ENCODE data around the gene COA3.
"Not testable (repeated sequence)": the region's sequence is repeated elsewhere in the genome, so short reads cannot be mapped to it uniquely, and the experiment has no call there.

COA3 gene

DNA sequence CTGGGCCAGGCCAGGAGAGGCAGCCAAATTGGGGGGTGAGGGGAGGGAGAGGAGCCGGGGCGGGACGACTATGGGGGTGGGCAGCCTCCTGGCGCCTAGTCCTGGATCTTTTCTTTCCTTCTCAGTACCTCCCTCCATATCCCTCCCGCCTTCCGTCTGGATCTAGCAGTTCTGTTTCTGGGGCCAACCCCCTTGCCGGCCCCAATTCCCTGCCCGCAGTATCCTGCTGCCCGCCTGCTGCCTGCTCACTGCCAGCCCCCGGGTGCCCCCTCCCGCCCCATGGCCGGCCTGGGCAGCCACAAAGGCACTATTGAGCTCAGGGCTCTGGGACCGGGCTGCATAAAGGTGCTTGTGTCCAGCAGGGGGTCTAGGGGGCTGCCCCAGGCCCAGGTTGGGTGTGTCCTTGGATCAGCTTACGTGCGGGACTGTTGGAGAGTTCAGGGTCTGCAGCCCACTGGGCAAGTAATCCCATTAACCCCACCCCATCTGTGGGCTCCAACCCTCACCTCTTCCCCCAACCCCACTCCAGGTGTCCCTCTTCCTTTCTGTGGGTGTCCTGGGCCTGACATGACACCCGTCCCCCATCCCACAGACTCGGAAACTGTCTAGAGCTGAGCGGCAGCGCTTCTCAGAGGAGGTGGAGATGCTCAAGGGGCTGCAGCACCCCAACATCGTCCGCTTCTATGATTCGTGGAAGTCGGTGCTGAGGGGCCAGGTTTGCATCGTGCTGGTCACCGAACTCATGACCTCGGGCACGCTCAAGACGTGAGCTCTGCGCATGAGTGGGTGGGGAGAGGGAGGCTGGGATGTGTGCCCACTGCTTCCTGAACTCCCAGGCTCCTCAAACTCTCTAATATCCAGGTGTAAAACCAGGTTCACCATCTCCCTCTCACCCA, 16.1 kb downstream of the COA3 start:
- no peak for DNase-seq (ENCODE audit: low read depth in 2 of 2)

DNA sequence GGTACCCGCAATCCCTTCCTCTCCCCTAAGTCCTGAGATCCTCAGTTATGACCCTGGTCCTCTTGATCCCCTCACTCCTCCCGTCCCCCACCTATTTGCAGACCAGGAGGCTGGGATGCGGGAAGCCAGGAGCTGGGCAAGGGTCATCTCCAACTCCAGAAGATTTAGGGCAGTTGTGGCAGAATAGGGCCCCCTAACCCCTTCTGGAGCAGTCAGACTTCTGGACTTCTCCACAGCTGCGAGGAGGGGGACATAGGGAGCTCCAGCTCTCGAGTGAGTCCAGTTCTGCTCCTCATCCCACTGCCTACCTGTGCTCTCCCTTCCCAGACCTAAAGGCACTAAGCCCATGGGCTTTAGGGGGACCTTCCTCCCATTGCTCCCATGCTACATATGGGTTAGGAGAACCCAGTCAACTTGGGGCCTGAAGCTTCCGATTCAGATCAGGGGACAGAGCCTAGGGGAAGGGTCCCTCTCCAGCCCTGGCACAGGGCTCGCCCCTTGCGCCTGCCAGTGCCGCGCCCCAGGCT, 16.8 kb downstream of the COA3 start:
- DNase-seq (ENCODE audit: low read depth in 2 of 2): no peak

- no peak for DNase-seq (ENCODE audit: low read depth in 2 of 2)
Measured at GRCh38 chr17:42780851-42781638, 17.5 kb downstream of the COA3 start.

DNA sequence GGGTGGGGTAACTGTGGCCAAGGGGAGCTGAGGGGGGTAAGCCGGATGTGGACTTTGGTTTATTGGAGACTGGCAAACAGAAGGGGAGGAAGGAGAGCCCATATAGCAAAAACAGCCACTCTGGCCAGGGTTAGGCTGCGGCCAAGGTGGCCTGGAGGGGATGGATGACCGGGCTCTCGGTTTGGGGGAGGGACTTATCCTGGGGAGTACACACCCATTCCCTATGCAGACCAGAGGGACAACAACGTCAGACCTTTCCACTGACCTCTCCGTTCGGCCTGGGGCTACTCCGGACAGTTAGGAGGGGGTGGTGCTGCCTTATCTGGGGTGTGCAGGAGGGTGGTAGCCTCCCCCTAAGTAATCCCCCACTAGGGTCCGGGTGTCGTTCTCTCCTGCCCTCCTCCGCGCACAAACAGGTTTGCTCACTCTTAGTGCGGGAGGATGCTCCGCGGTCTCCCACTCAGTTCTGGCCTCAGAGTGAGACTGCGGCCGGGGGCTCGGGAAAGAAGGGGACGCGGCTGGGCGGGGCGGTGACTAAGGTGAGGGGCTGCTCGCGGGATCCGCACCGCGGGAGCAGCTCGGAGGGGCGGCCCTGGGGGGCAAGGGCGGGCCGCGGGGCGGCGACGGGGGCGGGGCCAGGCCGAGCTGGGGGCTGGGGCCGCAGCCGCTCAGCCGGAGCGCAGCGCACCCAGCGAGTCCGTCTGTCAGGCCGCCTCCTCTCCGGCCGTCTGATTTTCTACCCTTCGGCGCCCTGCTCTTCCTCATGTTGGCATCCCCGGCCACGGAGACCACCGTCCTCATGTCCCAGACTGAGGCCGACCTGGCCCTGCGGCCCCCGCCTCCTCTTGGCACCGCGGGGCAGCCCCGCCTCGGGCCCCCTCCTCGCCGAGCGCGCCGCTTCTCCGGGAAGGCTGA, 18.3 kb downstream of the COA3 start, which contains the start of gene WNK4:
WNK4 (plus strand) TSS at position 675 of the 915 bp plus-strand sequence; CDS start at position 764, 89 bp downstream.
- no peak for DNase-seq (ENCODE audit: low read depth in 2 of 2)

- DNase-seq (ENCODE audit: low read depth in 2 of 2): no peak
Measured at GRCh38 chr17:42779304-42779935, 19.1 kb downstream of the COA3 start.

GRCh38 chr17:42778570-42778969, 19.9 kb downstream of the COA3 start:
- no peak for DNase-seq (ENCODE audit: low read depth in 2 of 2)

DNA sequence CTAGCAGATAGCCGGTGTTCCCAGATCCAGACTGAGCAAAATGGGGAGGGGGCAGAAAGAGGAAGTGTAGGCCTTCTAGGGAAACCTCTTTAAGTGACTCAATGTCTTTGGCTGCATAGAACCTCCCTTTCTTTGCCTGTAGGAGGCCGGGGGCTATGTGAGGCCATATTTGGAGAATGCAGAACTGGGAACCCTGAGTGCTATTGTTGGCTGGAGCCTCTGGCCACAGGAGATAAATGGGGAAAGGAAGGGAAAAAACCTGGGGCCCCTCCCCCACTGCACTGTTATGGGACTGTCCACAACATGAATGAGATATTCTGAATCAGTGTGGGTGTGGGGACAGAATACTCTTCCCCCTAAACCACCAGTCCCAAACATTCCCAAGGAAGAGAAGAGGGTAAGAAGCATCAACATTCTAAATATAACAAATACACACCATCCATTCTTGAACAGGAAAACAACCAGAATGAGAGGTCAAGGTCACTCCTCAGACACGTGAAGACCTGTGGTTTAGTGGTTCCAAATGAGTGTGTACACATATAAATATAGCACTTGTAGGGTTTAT, 22.9 kb downstream of the COA3 start:
- no peak for DNase-seq (ENCODE audit: low read depth in 2 of 2)

DNA sequence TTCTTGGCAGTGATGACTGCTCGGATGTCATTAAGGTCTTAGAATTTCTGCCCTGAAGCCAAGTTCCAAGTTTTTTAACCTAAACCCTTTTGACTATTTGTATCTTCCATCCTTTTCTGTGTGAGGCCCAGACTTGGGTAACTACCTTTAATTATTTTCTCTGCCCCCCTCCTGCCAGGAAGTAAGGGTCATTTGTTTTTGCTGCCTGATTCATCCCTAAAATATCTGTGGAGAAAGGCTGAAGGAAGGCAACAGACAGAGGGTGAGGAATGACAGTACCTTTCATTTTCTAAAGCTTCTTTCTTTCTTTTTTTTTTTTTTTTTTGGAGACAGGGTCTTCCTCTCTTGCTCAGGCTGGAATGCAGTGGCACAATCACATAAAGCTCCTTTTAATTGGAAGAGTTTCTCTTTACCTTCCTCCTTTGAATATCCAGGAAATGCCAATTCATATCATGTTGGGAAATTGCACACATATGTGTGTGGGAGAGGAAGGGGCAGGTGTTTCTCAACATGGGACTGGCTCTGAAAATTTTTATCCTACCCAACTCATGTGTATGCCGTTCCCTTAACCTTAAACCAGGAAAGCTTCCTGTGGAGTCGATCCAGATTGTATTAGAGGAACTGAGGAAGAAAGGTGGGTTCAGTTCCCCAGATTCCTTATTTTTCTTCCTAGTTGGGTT, 24.3 kb downstream of the COA3 start:
- DNase-seq (ENCODE audit: low read depth in 2 of 2): no peak

GRCh38 chr17:42773290-42774035, 25.0 kb downstream of the COA3 start, which contains the start of gene VPS25:
Gene VPS25, plus strand, starts transcription at chr17:42773449. Its CDS starts 27 bp downstream, at chr17:42773476.
- DNase-seq (ENCODE audit: low read depth in 2 of 2): peak; percentile 50 to 59

GRCh38 chr17:42772945-42773289, 25.6 kb downstream of the COA3 start:
- DNase-seq (ENCODE audit: low read depth in 2 of 2): no peak

- DNase-seq (ENCODE audit: low read depth in 2 of 2): not testable (repeated sequence)
Measured at GRCh38 chr17:42769964-42770363, 28.5 kb downstream of the COA3 start.

GRCh38 chr17:42768006-42768405, 30.5 kb downstream of the COA3 start:
- DNase-seq (ENCODE audit: low read depth in 2 of 2): not testable (repeated sequence)

- DNase-seq (ENCODE audit: low read depth in 2 of 2): no peak
Measured at GRCh38 chr17:42767512-42767911, 31.0 kb downstream of the COA3 start.

- no peak for DNase-seq (ENCODE audit: low read depth in 2 of 2)
Measured at GRCh38 chr17:42766124-42766523, 32.4 kb downstream of the COA3 start.

DNA sequence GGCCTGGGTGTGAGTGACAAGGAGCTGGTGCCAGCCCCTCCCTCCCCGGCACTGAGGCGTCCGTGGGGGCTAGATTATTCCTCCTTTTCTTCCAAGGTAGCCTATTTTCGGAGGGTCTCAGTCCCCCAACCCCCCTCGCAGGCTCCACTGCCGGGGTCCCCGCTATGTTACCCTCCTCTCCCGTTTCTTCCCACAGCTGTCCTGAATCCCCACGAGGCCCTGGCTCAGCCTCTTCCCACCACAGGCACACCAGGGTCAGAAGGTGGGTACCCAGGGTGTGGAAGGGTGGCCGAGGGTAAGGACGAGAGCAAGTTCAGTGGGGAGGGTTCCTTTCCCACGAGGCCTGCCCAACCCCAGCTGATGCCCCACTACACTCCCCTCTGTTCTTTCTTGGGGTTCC, 36.9 kb downstream of the COA3 start:
- no peak for DNase-seq (ENCODE audit: low read depth in 2 of 2)

GRCh38 chr17:42760652-42761581, 37.6 kb downstream of the COA3 start, which contains the start of gene RAMP2:
Gene RAMP2, plus strand, starts transcription at chr17:42761227. Its CDS starts 35 bp downstream, at chr17:42761262.
- DNase-seq (ENCODE audit: low read depth in 2 of 2): no peak

GRCh38 chr17:42759982-42760651, 38.4 kb downstream of the COA3 start:
- no peak for DNase-seq (ENCODE audit: low read depth in 2 of 2)

Measured in stimulated activated CD8-positive, alpha-beta memory T cell treated with anti-CD3 and anti-CD28 coated beads, Interleukin-2, amount 100 ng/mL, for 1 hour (primary cell).